NCI-H2107 (cell line): ENCODE measurements around the gene ABRACL.
"Not testable (repeated sequence)": the region's sequence is repeated elsewhere in the genome, so short reads cannot be mapped to it uniquely, and the experiment has no call there.

Source experiments
- DNase-seq: peaks from one replicate; lab custom pipeline; 2025; lab: John Stamatoyannopoulos, UW

Gene ABRACL, protein sequence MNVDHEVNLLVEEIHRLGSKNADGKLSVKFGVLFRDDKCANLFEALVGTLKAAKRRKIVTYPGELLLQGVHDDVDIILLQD

DNA sequence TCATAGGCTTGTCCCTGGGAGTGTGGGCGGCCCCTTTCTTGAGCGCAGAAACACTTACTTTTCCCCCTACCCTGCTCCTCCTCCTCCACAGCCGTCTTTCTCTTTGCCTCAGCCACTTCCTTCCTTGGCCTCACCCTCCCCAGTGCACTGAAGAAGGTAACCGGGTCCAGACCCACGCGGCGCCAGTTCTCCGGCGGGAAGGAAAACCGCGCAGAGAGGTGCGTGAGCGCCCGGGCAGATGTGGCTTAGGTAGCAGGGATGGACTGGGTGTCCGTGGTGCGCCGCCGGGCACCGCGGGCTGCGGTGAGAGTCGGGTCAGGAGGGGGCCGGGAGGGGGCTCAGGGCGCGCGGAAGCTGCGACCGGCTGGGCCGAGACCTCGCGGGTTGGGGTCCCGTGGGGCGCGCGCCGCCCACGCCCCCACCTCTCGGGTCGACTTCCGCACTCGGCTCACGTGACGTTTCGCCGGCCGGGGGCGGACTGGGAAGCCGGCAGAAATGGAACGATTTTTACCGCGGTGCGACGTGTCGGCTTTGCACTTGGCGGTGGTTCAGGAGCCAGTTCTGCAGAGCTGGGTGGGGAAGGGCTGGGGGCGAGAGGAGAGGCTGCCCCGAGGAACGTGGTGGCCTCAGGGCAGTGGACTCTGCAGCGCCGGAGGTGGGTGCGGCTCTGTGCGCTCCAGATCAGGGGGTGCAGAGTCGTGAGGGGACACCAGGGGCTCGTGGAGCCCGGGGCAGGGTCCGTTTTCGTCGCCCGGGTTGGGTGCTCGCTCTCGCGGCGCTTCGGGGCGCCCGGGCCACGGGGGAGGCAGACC, at the start of gene ABRACL:
ABRACL (plus strand) TSS at position 88 of the 812 bp plus-strand sequence. CDS start 5,416 bp downstream, outside the sequence.
- no peak for DNase-seq

DNA sequence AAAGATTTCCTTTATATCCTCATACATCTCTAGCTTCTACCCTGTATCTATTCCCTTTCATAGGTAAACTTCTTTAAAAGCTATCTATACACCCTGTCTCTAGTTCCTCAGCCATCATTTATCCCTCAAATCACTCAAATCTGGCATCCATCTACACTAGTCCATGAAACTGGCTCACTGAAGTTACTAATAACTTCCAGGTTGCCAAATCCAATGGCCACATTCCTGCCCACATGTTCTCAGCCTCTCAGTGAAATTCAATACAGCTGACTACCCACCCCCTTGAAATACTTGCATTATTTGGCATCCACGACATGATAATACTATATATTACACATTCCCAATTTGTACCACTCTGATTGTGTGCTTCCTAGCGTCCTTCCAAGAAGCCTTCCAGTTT, 49.2 kb upstream of the ABRACL start:
- no peak for DNase-seq

DNA sequence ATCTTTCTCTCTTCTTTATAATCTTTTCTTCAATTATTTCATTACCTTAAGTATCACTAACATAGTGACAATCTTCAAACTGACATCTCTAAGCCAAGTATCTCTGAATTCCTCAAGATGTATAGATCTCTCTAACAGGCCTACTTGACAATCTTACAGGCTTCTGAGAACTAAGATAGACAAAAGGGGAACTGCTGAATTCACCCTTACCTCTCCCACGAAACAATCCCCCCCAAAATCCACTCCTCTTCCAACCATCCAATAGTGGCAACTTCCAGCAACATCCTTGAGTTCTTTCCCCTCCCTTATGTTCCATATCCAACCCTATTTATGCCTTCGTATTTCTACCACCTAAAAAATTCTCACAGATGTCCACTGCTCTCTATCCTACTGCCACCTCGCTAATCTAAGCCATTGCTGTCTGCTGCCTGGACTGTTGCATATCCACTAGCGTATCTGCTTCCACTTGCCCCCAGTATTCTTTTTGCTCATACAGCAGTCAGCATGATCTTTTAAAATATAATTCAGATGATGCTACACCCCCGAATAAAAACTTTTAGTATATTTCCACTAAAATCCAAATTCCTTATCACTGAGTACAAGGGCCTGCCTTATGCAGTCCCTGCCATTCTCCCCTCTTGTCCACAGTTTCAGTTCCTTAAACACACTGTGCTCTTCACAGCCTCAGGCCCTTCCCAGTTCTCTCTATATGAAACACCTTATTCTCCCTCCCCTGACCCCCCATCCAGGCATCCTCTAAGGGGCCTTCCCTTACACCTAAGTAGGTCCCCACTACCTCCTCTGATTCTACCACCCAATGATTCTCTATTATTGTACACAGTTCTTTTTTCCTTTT, 48.5 kb upstream of the ABRACL start:
- DNase-seq: no peak

DNA sequence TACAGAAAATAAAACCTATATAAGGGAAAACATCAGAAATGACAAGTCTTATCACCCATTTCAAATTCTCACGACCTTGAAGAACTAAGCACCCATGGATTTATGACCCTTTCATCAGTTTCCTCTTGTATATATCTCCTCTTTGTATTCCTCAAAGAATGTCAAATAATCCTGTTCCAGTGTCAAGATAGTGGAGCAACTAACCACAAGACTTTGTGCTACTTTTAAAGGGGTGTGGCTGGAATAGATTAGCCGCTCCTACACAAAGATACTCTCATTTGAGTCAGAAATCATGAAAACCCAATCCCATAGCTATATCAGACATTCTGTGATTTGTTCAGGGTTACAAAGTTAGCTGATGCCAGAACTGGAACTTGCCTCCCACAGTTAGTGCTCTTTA, 47.1 kb upstream of the ABRACL start:
- DNase-seq: no peak

DNA sequence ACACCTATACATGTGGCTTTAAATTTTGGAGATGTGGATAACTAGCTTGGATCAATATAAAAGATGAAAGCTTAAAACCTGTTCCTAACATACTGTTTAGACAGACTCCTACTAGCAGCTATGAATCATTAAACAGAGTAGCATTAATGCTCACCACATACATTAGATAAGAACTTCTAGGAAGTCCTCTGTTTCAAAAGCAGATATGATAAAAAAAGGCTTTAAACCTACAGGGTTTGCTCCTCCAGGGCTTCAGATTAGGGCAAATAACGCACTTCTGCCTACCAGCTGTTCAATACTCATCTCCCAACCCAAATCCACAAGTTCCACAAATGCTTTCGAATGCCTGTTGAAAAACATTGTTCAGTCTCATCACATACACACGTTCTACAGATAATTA, 42.0 kb upstream of the ABRACL start:
- DNase-seq: no peak

DNA sequence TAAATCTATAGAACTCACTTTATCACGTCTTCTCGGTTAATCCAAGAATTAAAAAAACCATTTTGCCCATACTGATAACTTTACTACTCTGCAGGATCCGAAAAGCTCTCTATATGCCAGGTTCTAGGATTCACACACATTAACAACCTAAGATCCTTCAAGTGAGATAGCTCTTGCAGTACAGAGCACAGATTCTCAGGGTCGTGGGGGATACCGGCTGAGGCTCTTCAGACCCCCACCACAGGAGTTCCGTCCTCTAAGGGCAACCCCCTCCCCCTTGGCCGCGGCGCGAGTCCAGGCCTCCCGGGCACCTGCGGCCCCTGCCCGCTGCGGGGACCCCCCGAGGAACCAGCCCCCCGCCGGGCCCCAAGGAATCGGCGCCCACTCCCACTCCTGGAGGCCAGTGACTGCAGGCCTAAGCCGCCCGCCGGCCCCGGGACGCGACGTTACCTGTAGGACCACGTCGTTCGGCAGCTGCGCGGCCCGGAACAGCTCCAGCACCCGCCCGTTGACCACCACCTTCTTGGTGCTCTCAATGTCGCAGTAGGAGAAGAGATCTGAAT, 41.4 kb upstream of the ABRACL start:
- DNase-seq: no peak

DNA sequence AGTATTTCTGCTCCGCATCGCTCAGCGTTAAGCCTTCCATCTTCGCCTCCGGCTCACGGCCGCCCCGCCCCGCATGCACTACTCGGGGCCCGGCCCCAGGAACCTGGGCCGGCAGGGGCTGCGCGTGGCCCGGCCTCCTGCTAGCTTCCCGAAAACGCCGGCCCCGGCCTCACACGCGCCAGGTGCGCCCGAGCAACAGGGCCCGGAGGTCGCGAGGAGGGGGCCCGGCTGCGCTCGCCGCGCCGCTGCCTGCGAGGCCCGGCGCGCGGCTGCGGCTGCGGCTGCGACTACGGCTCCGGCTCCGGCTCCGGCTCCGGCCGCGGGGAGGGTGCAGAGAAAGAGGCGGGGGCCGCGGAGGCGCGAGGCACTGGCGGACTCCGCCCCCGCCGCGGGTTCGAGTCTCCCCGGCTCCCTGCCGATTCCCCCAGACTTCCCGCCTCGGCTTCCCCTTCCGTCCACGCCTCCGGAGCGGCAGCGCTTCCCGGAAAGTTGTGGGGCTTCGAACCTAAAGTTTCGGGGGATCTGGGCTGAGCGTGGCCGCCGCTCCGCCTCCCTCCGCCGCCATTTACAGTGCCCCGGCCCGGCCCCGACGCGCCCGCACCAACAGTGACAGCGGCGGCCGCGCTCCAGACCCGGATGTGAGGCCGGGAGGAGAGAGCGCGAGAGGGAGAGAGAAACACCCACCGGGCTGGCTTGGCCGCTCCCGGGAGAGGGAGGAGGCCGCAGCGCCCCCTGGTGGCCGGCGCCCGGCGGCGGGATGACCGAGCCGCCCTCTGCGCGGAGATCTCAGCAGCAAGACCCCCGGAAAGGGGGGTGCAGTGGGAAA, 40.7 kb upstream of the ABRACL start, which contains the start of gene REPS1:
REPS1 (minus strand) TSS at position 611 of the 826 bp plus-strand sequence; CDS start at position 40, 571 bp downstream.
- DNase-seq: peak; percentile 82

DNA sequence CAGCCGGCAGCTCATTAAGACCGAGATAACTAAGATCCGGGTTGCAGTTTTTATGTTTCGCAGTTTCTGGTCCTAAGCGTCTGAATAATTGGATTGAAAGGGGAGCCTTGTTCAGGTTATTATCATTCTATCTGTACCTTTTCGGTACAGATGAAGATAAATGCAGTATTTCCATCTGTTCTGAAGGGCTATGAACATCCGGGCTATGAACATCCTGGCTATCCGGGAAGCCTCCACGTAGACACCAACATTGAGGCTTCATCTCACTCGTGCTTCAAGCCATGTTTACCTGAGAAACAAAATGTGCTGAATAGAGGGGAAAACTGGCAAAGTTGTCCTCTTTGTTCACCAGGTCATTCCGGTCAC, 40.1 kb upstream of the ABRACL start:
- no peak for DNase-seq

DNA sequence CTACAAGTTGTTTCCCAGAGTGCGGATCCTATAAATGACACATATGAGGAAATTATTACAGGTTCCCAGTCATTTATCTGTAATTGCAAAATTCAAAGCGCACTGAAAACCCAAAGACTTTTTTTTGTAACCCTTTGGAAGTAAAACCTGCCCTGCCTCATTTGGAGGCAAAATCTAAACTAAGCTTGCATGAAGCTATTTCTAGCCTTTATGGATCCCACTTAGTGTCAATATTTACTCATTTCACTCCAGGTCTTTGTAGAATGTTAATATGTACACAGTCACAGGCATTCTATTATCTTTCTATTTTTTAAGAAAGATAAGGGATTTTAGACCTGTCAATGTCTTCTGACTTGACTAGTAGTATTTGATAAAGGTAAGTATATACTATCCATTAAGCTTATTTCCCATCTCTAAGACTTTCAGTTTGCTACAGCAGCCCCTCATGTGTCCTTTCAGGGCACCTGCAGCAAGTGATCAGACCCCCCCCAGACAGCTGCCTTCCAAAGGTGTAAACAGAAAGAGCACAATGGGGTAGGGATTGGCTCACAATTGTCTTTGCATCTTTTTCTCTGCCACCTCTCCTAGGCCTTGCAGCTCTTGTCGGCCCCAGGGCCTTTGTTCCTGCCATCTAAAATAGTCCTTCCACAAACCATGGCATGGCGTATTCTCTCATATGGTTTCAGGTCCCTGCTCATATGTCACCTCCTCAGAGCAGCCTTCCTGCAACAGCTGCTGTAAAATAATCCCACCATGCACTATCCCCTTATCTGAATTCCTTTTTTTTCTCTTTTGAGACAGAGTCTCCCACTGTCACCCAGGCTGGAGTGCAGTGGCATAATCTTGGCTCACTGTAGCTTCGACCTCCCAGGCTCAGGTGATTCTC, 39.2 kb upstream of the ABRACL start:
- DNase-seq: no peak

DNA sequence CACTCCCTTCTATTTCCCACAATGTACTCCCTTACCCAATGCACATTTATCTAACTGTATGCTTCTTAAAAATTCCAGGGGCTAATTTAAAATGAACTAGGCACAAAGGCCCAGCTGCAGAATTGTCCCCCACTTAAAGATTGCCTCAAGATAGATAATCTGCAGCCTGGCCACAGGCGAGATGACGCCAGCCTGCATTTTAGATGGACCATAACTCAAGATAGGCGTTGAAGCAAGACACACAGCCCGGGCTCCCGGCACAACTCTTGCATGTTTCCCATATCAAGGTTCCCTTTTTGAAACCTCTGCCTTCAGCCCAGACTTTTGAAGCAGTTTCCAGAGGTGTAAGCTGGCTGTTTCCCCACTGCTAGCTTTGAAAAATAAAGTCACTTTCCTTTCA, 37.3 kb upstream of the ABRACL start:
- DNase-seq: no peak

DNA sequence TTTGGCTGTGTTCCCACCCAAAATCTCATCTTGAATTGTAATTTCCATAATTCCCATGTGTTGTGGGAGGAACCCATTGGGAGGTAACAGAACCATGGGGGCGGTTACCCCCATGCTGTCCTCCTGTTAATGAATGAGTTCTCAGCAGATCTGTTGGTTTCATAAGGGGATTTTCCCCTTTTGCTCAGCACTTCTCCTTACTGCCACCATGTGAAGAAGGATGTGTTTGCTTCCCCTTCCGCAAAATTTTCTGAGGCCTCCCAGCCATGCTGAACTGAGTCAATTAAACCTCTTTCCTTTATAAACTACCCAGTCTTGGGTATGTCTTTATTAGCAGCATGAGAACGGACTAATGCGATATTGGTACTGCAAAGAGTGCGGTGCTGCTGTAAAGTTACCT, 35.6 kb upstream of the ABRACL start:
- not testable (repeated sequence) for DNase-seq

DNA sequence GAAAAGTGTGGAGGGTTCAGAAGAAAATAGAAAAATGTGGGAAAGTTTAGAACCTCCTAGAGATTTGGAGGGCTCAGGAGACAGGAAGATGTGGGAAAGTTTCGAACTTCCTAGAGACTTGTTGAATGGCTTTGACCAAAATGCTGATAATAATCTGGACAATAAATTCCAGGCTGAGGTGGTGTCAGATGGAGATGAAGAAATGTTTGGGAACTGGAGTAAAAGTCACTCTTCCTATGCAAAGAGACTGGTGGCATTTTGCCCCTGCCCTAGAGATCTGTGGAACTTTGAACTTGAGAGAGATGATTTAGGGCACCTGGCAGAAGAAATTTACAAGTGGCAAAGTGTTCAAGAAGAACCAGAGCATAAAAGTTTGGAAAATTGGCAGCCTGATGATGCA, 35.1 kb upstream of the ABRACL start:
- DNase-seq: not testable (repeated sequence)

DNA sequence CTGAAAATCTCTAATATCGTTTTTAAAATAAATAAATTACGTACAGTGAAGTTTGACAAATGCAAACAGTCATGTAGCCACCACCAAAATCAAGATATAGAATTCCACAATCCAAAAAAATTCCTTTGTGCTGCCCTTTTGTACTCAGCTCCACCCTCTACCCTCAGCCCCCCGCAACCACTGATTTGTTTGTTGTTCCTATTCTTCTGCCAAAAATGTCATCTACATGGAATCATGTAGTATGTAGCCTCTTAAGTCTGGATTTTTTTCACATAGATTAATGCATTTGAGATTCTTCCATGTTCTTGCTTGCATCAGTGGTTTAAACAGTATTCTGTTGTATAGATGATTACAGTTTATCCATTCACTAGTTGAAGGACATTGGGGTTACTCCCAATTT, 32.0 kb upstream of the ABRACL start:
- no peak for DNase-seq

DNA sequence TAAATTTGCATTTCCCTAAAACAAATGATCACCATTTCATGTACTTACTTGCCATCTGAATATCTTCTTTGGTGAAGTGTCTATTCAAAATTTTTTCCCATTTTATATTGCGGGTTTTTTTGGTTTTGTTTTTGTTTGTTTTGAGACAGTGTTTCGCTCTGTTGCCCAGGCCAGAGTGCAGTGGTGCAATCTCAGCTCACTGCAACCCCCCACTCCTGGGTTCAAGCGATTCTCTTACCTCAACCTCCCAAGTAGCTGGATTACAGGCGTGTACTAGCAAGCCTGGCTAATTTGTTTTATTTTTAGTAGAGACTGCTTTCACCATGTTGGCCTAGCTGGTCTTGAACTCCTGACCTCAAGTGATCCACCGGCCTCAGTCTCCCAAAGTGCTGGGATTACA, 31.4 kb upstream of the ABRACL start:
- no peak for DNase-seq

DNA sequence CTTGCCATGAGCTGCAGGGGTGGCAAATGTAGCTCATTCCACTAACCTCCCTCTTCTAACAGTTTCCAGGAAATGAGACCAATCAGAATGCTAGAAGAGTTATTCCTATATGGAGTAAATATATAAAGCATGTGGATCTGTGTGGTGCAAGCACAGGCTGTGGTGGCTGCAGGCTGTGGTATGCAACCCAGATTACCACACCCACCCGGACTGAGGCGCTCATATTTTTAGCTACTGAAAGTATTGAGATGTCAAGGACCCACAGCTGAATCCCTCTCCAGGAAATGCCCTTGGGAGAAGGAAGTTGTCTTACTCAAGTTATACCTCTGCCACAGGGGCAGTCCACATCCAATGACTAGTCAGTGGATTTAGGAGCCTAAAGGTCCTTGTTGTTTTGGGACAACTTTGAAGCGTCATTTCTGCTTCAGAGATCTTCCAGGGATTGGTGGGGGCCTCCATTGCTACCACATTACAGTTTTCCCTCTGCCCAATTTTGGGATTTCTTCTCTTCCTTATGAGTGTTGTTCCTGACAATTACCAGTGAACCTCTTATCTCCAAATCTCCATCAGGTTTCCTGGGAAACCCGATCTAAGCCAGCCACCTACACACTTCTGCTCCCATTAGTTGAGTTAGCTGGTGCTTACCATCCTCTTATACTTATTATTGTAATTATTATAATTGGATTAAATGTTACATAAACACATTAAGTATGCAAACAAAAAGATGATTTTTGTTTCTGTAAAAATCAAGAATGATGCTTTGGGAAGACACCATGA, 28.4 kb upstream of the ABRACL start:
- DNase-seq: no peak

DNA sequence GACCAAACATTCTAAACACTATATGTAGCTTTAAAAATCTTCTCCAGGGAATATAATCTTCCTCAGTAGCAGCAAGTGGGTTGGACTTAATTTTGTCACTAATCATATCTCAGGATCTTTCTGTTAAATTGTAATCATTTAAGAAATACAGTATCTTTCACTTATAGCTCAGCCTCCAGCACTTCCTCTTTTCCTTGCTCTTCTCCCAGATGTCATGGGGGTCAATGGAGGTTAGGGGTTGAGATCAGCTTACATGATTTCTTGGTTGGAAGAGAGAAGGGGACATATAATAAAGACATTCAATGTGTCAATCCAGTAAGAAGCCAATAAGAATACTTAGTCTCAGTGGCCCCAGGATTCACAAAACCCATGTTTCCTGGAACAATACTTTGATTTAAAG, 24.8 kb upstream of the ABRACL start:
- no peak for DNase-seq

DNA sequence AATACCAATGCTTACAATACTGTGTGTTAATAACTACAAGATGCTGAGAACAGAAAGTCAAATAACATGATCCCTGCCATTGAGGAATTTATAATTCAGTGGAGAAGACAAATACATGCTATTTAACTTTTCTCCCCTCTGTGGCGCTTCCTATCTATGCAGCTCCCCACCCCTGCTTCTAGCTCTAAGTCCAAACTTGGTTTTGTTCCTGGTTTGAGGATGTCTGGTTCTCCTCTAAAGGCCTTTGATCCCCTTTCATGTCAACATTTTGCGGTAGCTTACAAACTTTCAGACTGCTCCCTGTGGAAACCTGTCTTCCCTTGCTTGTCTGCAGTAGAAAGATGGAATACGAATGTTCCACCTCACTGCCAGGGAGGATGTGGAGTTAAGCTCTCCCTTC, 22.1 kb upstream of the ABRACL start:
- no peak for DNase-seq

DNA sequence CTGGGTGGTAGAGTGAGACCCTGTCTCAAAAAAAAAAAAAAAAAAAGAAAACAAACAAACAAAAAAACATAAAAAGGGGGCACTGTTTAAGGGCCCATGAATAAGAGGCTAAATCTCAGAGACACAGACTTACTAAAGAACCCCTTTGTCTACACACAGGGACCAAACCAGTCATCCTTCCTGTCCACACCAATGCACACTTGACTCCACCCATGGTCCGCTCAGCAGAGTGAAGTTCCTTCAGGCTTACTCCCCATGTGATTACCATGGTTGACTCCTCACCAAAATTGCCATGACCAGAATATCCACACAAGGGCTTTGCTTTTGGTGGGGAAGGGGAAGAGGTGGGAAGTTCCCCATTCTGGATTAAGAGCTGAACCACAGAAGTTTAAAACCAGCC, 21.1 kb upstream of the ABRACL start:
- DNase-seq: no peak

DNA sequence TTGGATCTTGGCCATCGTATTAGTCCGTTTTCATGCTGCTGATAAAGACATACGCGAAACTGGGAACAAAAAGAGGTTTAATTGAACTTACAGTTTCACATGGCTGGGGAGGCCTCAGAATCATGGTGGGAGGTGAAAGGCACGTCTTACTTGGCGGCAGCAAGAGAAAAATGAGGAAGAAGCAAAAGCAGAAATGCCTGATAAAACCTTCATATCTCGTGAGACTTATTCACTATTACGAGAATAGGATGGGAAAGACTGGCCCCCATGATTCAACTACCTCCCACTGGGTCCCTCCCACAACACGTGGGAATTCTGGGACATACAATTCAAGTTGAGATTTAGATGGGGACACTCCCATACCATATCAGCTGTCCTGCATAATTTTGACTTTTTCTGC, 20.4 kb upstream of the ABRACL start:
- no peak for DNase-seq

DNA sequence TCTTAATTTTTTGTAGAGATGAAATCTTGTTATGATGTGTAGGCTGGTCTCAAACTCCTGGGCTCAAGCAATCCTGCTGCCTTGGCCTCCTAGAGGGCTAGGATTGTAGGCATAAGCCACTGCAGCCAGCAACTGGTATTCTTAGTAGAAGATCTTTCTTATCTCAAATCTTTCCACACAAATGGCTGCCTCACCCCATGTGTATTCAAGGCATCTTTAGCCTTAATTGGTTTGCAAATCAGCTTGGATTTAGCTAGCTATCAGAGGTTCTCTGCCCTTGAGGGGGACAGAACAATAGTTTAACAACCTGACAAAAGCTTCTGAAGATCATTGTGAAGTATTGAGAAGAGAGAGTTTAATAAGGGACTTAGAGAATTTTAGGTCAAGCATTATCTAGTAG, 17.9 kb upstream of the ABRACL start:
- DNase-seq: no peak
